H9 (cell line): Measurements from ENCODE around the gene PPP2R3A. TPM values are rescaled to one million over a fixed set of nuclear protein-coding genes. Genes with fewer than 3 reads are reported as not detected.

ENCODE experiments used
- DNase-seq: peaks from one replicate; pipeline ENCODE4 v3.0.0-alpha.2; 2017
- H2AFZ ChIP-seq: one replicate; pipeline ENCODE4 v1.6.1; 2013; ENCODE audit warnings: mild to moderate bottlenecking, low read length, control low read depth, moderate library complexity
- H2AK5ac ChIP-seq: 2 replicates; pipeline ENCODE4 v1.6.1; 2013; ENCODE audit warnings: low read length, control low read depth, mixed read lengths; ENCODE audit not compliant: insufficient read length
- H2BK120ac ChIP-seq: one replicate; pipeline ENCODE4 v1.6.1; 2013; ENCODE audit warnings: low read depth, mild to moderate bottlenecking, low read length, control low read depth, inconsistent platforms; ENCODE audit not compliant: poor library complexity, severe bottlenecking
- H2BK12ac ChIP-seq: 2 replicates; pipeline ENCODE4 v1.6.1; 2013; ENCODE audit warnings: low read length, control low read depth, mixed read lengths, low read depth; ENCODE audit not compliant: insufficient read length
- H2BK15ac ChIP-seq: 2 replicates; pipeline ENCODE4 v1.6.1; 2013; ENCODE audit warnings: low read depth, low read length, control low read depth
- H2BK20ac ChIP-seq: one replicate; pipeline ENCODE4 v1.6.1; 2013; ENCODE audit warnings: low read depth, mild to moderate bottlenecking, low read length, control low read depth, inconsistent platforms; ENCODE audit not compliant: poor library complexity, severe bottlenecking
- H2BK5ac ChIP-seq: 2 replicates; pipeline ENCODE4 v1.6.1; 2013; ENCODE audit warnings: low read length, control low read depth, mixed read lengths; ENCODE audit not compliant: insufficient read length
- H3K14ac ChIP-seq: 2 replicates; pipeline ENCODE4 v1.6.1; 2013; ENCODE audit warnings: low read length, control low read depth; ENCODE audit not compliant: insufficient read depth
- H3K18ac ChIP-seq: 2 replicates; pipeline ENCODE4 v1.6.1; 2013; ENCODE audit warnings: low read depth, mild to moderate bottlenecking, mixed read lengths, low read length, control low read depth; ENCODE audit not compliant: insufficient read length
- H3K23ac ChIP-seq: 2 replicates; pipeline ENCODE4 v1.6.1; 2013; ENCODE audit warnings: low read length, control low read depth, mixed read lengths, low read depth; ENCODE audit not compliant: insufficient read length
- H3K23me2 ChIP-seq: 2 replicates; pipeline ENCODE4 v1.6.1; 2013; ENCODE audit warnings: low read depth, mild to moderate bottlenecking, mixed read lengths, low read length, control low read depth; ENCODE audit not compliant: insufficient read length, poor library complexity, severe bottlenecking
- H3K27ac ChIP-seq: 2 replicates; pipeline ENCODE4 v1.5.1; 2013; ENCODE audit warnings: low read length, control low read depth, mixed read lengths, low read depth; ENCODE audit not compliant: insufficient read length
- H3K27me3 ChIP-seq: 2 replicates; pipeline ENCODE4 v1.6.1; 2013; ENCODE audit warnings: low read length, control low read depth, inconsistent platforms; ENCODE audit not compliant: insufficient read depth
- H3K4ac ChIP-seq: 2 replicates; pipeline ENCODE4 v1.6.1; 2013; ENCODE audit warnings: low read depth, mild to moderate bottlenecking, control low read depth, inconsistent platforms, low read length, moderate library complexity
- H3K4me1 ChIP-seq: 2 replicates; pipeline ENCODE4 v1.6.1; 2013; ENCODE audit warnings: low read length, control low read depth, inconsistent platforms; ENCODE audit not compliant: insufficient read depth
- H3K4me2 ChIP-seq: 2 replicates; pipeline ENCODE4 v1.6.1; 2013; ENCODE audit warnings: low read length, control low read depth, mixed read lengths; ENCODE audit not compliant: insufficient read length, insufficient read depth
- H3K56ac ChIP-seq: 2 replicates; pipeline ENCODE4 v1.6.1; 2013; ENCODE audit warnings: low read depth, mild to moderate bottlenecking, mixed read lengths, low read length, control low read depth; ENCODE audit not compliant: insufficient read length
- H3K79me1 ChIP-seq: 2 replicates; pipeline ENCODE4 v1.6.1; 2013; ENCODE audit warnings: low read depth, mild to moderate bottlenecking, moderate library complexity, low read length, control low read depth, inconsistent platforms; ENCODE audit not compliant: insufficient read depth, poor library complexity, severe bottlenecking
- H3K79me2 ChIP-seq: 2 replicates; pipeline ENCODE4 v1.6.1; 2013; ENCODE audit warnings: low read length, control low read depth, inconsistent platforms; ENCODE audit not compliant: insufficient read depth
- H3K9ac ChIP-seq: 2 replicates; pipeline ENCODE4 v1.6.1; 2013; ENCODE audit warnings: low read length, control low read depth, mixed read lengths; ENCODE audit not compliant: insufficient read length; ENCODE audit errors: extremely low read depth
- H3K9me3 ChIP-seq: one replicate; pipeline ENCODE4 v1.6.1; 2013; ENCODE audit warnings: low read depth, low read length, inconsistent platforms; ENCODE audit not compliant: control insufficient read depth
- H3T11ph ChIP-seq: one replicate; pipeline ENCODE4 v1.6.1; 2013; ENCODE audit warnings: mild to moderate bottlenecking, low read length, control low read depth, inconsistent platforms
- H4K20me1 ChIP-seq: one replicate; pipeline ENCODE4 v1.6.1; 2013; ENCODE audit not compliant: control insufficient read depth, insufficient read length, insufficient read depth
- H4K5ac ChIP-seq: 2 replicates; pipeline ENCODE4 v1.6.1; 2013; ENCODE audit warnings: low read depth, mild to moderate bottlenecking, mixed read lengths, low read length, control low read depth; ENCODE audit not compliant: insufficient read length
- H4K8ac ChIP-seq: replicated peaks from 2 replicates; pipeline ENCODE4 v1.6.1; 2013; ENCODE audit warnings: low read length, control low read depth, mixed read lengths, low read depth; ENCODE audit not compliant: insufficient read length
- H4K91ac ChIP-seq: 2 replicates; pipeline ENCODE4 v1.6.1; 2013; ENCODE audit warnings: low read depth, mild to moderate bottlenecking, moderate library complexity, mixed read lengths, low read length, control low read depth; ENCODE audit not compliant: insufficient read length
- H3K27ac Mint-ChIP-seq, 3 experiments: 2 replicates in 2 of 3; 3 replicates in 1 of 3; pipeline ENCODE4 v1.8.0; 2020 to 2021; ENCODE audit warnings: mixed read lengths in 3 of 3, mild to moderate bottlenecking in 1 of 3, moderate library complexity in 1 of 3
- H3K27me3 Mint-ChIP-seq: 2 replicates; pipeline ENCODE4 v1.8.0; 2021; ENCODE audit warnings: low read depth, mild to moderate bottlenecking, moderate library complexity, mixed read lengths
- H3K36me3 Mint-ChIP-seq, 3 experiments: 2 replicates in 2 of 3; 3 replicates in 1 of 3; pipeline ENCODE4 v1.8.0; 2020 to 2021; ENCODE audit warnings: low read depth in 3 of 3, mixed read lengths in 3 of 3; ENCODE audit not compliant: insufficient read depth in 1 of 3
- H3K4me1 Mint-ChIP-seq, 2 experiments: 2 replicates each; pipeline ENCODE4 v1.8.0; 2020; ENCODE audit warnings: mixed read lengths in 2 of 2
- H3K4me3 Mint-ChIP-seq, 2 experiments: 2 replicates in 1 of 2; 3 replicates in 1 of 2; pipeline ENCODE4 v1.8.0; 2020 to 2021; ENCODE audit warnings: mild to moderate bottlenecking in 2 of 2, mixed read lengths in 2 of 2, moderate library complexity in 1 of 2
- H3K9me3 Mint-ChIP-seq, 2 experiments: 2 replicates in 1 of 2; 3 replicates in 1 of 2; pipeline ENCODE4 v1.8.0; 2020; ENCODE audit warnings: mild to moderate bottlenecking in 2 of 2, mixed read lengths in 2 of 2, moderate library complexity in 1 of 2
- CTCF ChIP-seq: fragments of 200-600 bp; sonication (generic); conservative IDR thresholded peaks from 3 replicates; pipeline ENCODE4 v1.8.0; 2021; ENCODE audit warnings: antibody characterized with exemption, mild to moderate bottlenecking
- whole genome bisulfite sequencing: extraction: QIAGEN DNeasy Blood & Tissue Kit; methylation state at CpG from one replicate; pipeline ENCODE4 v1.1.7; 2013; ENCODE audit warnings: missing lambda C conversion rate, low lambda C conversion rate, mixed read lengths; ENCODE audit not compliant: insufficient read length; ENCODE audit errors: extremely low coverage; 5-methylcytosine and 5-hydroxymethylcytosine counted together
- total RNA-seq: library from RNA; stranded (reverse); gene quantifications from 2 replicates; pipeline ENCODE4 v1.2.1, GENCODE V29; 2021

The PPP2R3A gene
- total RNA-seq, 1 experiment from 2014 or later: 12.4 TPM

- Histone ChIP-seq H3T11ph (no peak overlapping the region), H3K27ac (no peak overlapping the region), H2BK120ac (no peak overlapping the region), H3K79me1 (no peaks in the 10 kb centered on the region), H3K9ac (no peak overlapping the region), H3K23ac (no peak overlapping the region), H2BK20ac (no peak overlapping the region), H2BK5ac (no peak overlapping the region), H3K18ac (no peak overlapping the region), H2AFZ (no peak overlapping the region), H4K8ac (no peak overlapping the region), H2BK15ac (no peak overlapping the region), H4K91ac (no peak overlapping the region), H2AK5ac (no peak overlapping the region), H3K27me3 (no peaks in the 10 kb centered on the region), H3K4ac (no peak overlapping the region), H3K79me2 (no peaks in the 10 kb centered on the region), H2BK12ac (no peak overlapping the region), H4K20me1 (no peaks in the 10 kb centered on the region), H3K4me2 (no peak overlapping the region), H3K9me3 (no peaks in the 10 kb centered on the region), H3K56ac (no peak overlapping the region), H3K4me1 (no peaks in the 10 kb centered on the region), H4K5ac (no peak overlapping the region), H3K14ac (no peak overlapping the region), H3K23me2 (no peaks in the 10 kb centered on the region)
- Mint-ChIP-seq H3K9me3 (no peaks in the 10 kb centered on the region; a peak in 1 of 5 replicates), H3K4me3 (no peak overlapping the region), H3K27ac (no peak overlapping the region), H3K27me3 (no peaks in the 10 kb centered on the region), H3K4me1 (no peaks in the 10 kb centered on the region), H3K36me3 (peaks cover 0 to 18% (median 5%) of the 10 kb centered on the region in 3 experiments; a peak in 5 of 7 replicates)
- no peak for TF ChIP-seq CTCF
- DNase-seq: no peak
- no CpG with 5 or more reads among the region's 5 CpGs for WGBS
Measured at GRCh38 chr3:136068708-136069107, 103.2 kb downstream of the PPP2R3A start.
